CD14-positive monocyte (primary cell): Measurements from ENCODE around the gene SRPRB. TPM values are rescaled to one million over a fixed set of nuclear protein-coding genes. Genes with fewer than 3 reads are reported as not detected.

Source experiments
- DNase-seq, 3 donors: peaks; one replicate each; pipeline ENCODE4 v3.0.0-alpha.2; 2011 to 2022
- H2AFZ ChIP-seq: 2 replicates; pipeline ENCODE4 v1.6.0; 2012; ENCODE audit warnings: mild to moderate bottlenecking, low read depth, low read length, inconsistent platforms; ENCODE audit not compliant: insufficient read depth, poor library complexity, severe bottlenecking
- H3K27ac ChIP-seq, 2 donors: 1 replicate in 1 of 2; 2 replicates in 1 of 2; pipeline ENCODE4 v1.5.1; 2012 to 2013; ENCODE audit warnings: low read length in 2 of 2, control low read depth in 1 of 2, inconsistent platforms in 1 of 2, low read depth in 1 of 2, mild to moderate bottlenecking in 1 of 2
- H3K27me3 ChIP-seq, 2 donors: one replicate each; pipeline versions ENCODE4 v1.6.0 to v1.6.1; 2011 to 2013; ENCODE audit warnings: low read length in 2 of 2; ENCODE audit not compliant: control insufficient read depth in 2 of 2, insufficient read depth in 2 of 2
- H3K36me3 ChIP-seq, 2 donors: replicated peaks in 1 of 2; 1 replicate in 1 of 2; 2 replicates in 1 of 2; pipeline versions ENCODE4 v1.5.1 to v1.6.1; 2012 to 2013; ENCODE audit warnings: low read length in 2 of 2, control low read depth in 1 of 2, inconsistent platforms in 1 of 2, mild to moderate bottlenecking in 1 of 2; ENCODE audit not compliant: insufficient read depth in 2 of 2, control insufficient read depth in 1 of 2
- H3K4me1 ChIP-seq, 2 donors: 1 replicate in 1 of 2; 2 replicates in 1 of 2; pipeline versions ENCODE4 v1.5.1 to v1.6.1; 2012 to 2013; ENCODE audit warnings: low read length in 2 of 2, control low read depth in 1 of 2, inconsistent platforms in 1 of 2, mild to moderate bottlenecking in 1 of 2, moderate library complexity in 1 of 2; ENCODE audit not compliant: insufficient read depth in 2 of 2, control insufficient read depth in 1 of 2
- H3K4me2 ChIP-seq: replicated peaks from 2 replicates; pipeline ENCODE3; 2012; ENCODE audit warnings: low read length, moderate library complexity, mild to moderate bottlenecking; ENCODE audit not compliant: poor library complexity, severe bottlenecking; ENCODE audit errors: extremely low read depth
- H3K4me3 ChIP-seq, 3 experiments: fragments of 200-600 bp in 1 of 3; sonication (generic) in 1 of 3; replicated peaks in 1 of 3; 1 replicate in 2 of 3; 2 replicates in 1 of 3; pipeline ENCODE4 v1.5.1; 2011 to 2013; ENCODE audit warnings: low read length in 3 of 3, mild to moderate bottlenecking in 3 of 3, control low read depth in 2 of 3, low read depth in 2 of 3, inconsistent platforms in 1 of 3, moderate library complexity in 1 of 3
- H3K79me2 ChIP-seq: 2 replicates; pipeline ENCODE4 v1.6.0; 2012; ENCODE audit warnings: mild to moderate bottlenecking, control low read depth, inconsistent platforms, low read length, moderate library complexity; ENCODE audit not compliant: insufficient read depth
- H3K9ac ChIP-seq: 2 replicates; pipeline ENCODE4 v1.6.0; 2017; ENCODE audit warnings: low read length, mild to moderate bottlenecking; ENCODE audit not compliant: insufficient read depth, poor library complexity, severe bottlenecking
- H3K9me3 ChIP-seq, 2 donors: replicated peaks in 1 of 2; 1 replicate in 1 of 2; 2 replicates in 1 of 2; pipeline versions ENCODE4 v1.5.1 to v1.6.1; 2012 to 2013; ENCODE audit warnings: low read length in 2 of 2, control low read depth in 1 of 2; ENCODE audit not compliant: control insufficient read depth in 1 of 2, insufficient read depth in 1 of 2
- H4K20me1 ChIP-seq: 2 replicates; pipeline ENCODE4 v1.6.0; 2012; ENCODE audit warnings: mild to moderate bottlenecking, low read length, control low read depth, moderate library complexity; ENCODE audit not compliant: insufficient read depth
- H3K27ac Mint-ChIP-seq, 7 donors: one replicate each; pipeline ENCODE4 v1.8.0; 2020; ENCODE audit warnings: mild to moderate bottlenecking in 7 of 7, mixed read lengths in 7 of 7, moderate library complexity in 6 of 7, inconsistent platforms in 2 of 7
- H3K27me3 Mint-ChIP-seq, 3 donors: one replicate each; pipeline ENCODE4 v1.8.0; 2021 to 2022; ENCODE audit warnings: low read depth in 3 of 3, mild to moderate bottlenecking in 3 of 3, mixed read lengths in 3 of 3, moderate library complexity in 3 of 3, inconsistent platforms in 1 of 3
- H3K36me3 Mint-ChIP-seq, 2 donors: one replicate each; pipeline ENCODE4 v1.8.0; 2020; ENCODE audit warnings: mixed read lengths in 2 of 2, inconsistent platforms in 1 of 2, mild to moderate bottlenecking in 1 of 2
- H3K4me1 Mint-ChIP-seq: one replicate; pipeline ENCODE4 v1.8.0; 2020; ENCODE audit warnings: mild to moderate bottlenecking, mixed read lengths
- H3K4me3 Mint-ChIP-seq, 2 donors: one replicate each; pipeline ENCODE4 v1.8.0; 2020; ENCODE audit warnings: mild to moderate bottlenecking in 2 of 2, mixed read lengths in 2 of 2, moderate library complexity in 1 of 2
- H3K9me3 Mint-ChIP-seq, 7 donors: one replicate each; pipeline ENCODE4 v1.8.0; 2020 to 2022; ENCODE audit warnings: mixed read lengths in 7 of 7, mild to moderate bottlenecking in 6 of 7, moderate library complexity in 6 of 7, inconsistent platforms in 2 of 7
- intact Hi-C, 2 donors: fragments of 100-400 bp; cut with micrococcal nuclease; formaldehyde crosslinking; loops; one replicate each; pipeline versions ENCODE4 v1.15.0 to v1.15.1; 2023
- polyA plus RNA-seq, 3 donors: library from polyadenylated mRNA; depleted of rRNA in 1 of 3; unstranded in 2 of 3; stranded (reverse) in 1 of 3; fragments of 300-500 nt in 2 of 3; fragments of >200 nt in 1 of 3; fragmentation: Illumina TruSeq in 2 of 3; gene quantifications; 1 replicate in 2 of 3; 2 replicates in 1 of 3; pipeline ENCODE4 v1.2.3, GENCODE V29; 2012 to 2021
- TF ChIP-seq, protein P1 (sequence below): fragments of 200-600 bp; IDR thresholded peaks from one replicate; pipeline ENCODE4 v1.8.0; 2022; ENCODE audit warnings: antibody characterized with exemption, mild to moderate bottlenecking

Gene SRPRB
- polyA plus RNA-seq, 3 donors = 6.1 to 30.6 (median 29.9) TPM

DNA sequence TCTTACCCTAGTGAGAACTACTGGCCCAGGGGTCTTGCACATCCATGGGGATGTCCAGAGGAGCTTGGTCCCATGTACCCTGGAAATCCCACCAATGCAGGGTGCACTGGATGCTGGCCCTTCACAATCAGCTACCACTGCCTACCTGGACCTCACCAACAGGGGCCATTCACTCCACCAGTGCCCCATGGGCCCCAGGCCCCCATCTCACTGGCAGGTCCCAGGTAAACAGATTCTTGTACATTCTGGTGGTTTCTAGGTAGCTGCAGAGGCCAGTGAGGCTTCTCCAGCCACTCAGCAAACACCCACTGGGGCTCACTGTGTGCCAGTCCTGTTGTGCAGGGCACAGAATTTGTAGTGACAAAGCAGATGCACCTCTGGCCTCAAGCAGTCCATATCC lies 65.2 kb downstream of the SRPRB start:
- TF ChIP-seq, protein P1, sequence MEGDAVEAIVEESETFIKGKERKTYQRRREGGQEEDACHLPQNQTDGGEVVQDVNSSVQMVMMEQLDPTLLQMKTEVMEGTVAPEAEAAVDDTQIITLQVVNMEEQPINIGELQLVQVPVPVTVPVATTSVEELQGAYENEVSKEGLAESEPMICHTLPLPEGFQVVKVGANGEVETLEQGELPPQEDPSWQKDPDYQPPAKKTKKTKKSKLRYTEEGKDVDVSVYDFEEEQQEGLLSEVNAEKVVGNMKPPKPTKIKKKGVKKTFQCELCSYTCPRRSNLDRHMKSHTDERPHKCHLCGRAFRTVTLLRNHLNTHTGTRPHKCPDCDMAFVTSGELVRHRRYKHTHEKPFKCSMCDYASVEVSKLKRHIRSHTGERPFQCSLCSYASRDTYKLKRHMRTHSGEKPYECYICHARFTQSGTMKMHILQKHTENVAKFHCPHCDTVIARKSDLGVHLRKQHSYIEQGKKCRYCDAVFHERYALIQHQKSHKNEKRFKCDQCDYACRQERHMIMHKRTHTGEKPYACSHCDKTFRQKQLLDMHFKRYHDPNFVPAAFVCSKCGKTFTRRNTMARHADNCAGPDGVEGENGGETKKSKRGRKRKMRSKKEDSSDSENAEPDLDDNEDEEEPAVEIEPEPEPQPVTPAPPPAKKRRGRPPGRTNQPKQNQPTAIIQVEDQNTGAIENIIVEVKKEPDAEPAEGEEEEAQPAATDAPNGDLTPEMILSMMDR = no peak
- intact Hi-C loops = no loop called here
- DNase-seq = no peak
- H3K9me3 Mint-ChIP-seq = no peaks in the 10 kb centered on the region
- H3K27me3 ChIP-seq = no peaks in the 10 kb centered on the region
- H3K27ac Mint-ChIP-seq = no peak overlapping the region
- no peak overlapping the region for H3K27ac ChIP-seq
- no peaks in the 10 kb centered on the region for H3K4me1 Mint-ChIP-seq
- H3K4me3 ChIP-seq = no peak overlapping the region
- H3K36me3 ChIP-seq = no peaks in the 10 kb centered on the region
- H4K20me1 ChIP-seq = no peaks in the 10 kb centered on the region
- peaks cover 0 to 4% (median 3%) of the 10 kb centered on the region in 3 donors for H3K27me3 Mint-ChIP-seq
- H3K36me3 Mint-ChIP-seq = no peaks in the 10 kb centered on the region
- no peak overlapping the region for H3K4me3 Mint-ChIP-seq
- no peaks in the 10 kb centered on the region for H3K4me1 ChIP-seq
- H3K9me3 ChIP-seq = no peaks in the 10 kb centered on the region
- H3K4me2 ChIP-seq = no peak overlapping the region
- no peak overlapping the region for H3K9ac ChIP-seq
- no peaks in the 10 kb centered on the region for H3K79me2 ChIP-seq
- H2AFZ ChIP-seq = no peak overlapping the region

Other genes starting within 250 kb of the SRPRB start
- 10 to 100 TPM; 30.0 to 80.1 (median 30.3) TPM for gene CDV3, start 232.1 kb upstream of the SRPRB start, polyA plus RNA-seq
- 10 to 100 TPM in 1 of 3 donors, 1 to 10 TPM in 2; 4.9 to 24.3 (median 7.0) TPM for gene TOPBP1, start 143.9 kb upstream of the SRPRB start, polyA plus RNA-seq
- gene TF, start 59.4 kb upstream of the SRPRB start, polyA plus RNA-seq = under 1 TPM in 1 of 3 donors, not detected in 2; 0.73 TPM
- under 1 TPM in 1 of 3 donors, not detected in 2; 0.46 TPM for gene RAB6B, start 90.1 kb downstream of the SRPRB start, polyA plus RNA-seq
- gene SLCO2A1, start 224.1 kb downstream of the SRPRB start, polyA plus RNA-seq = under 1 TPM in 1 of 3 donors, not detected in 2; 0.12 TPM